Smooth muscle cell (in vitro differentiated cells): ENCODE data around the gene TTBK1. TPM values are rescaled to one million over a fixed set of nuclear protein-coding genes. Genes with fewer than 3 reads are reported as not detected.

Experiments used
- DNase-seq: peaks from one replicate; lab custom pipeline; 2025; ENCODE audit not compliant: unreplicated experiment; lab: John Stamatoyannopoulos, UW
- H2AFZ ChIP-seq: fragments of 200-600 bp; sonication (generic); 2 replicates; pipeline ENCODE4 v1.6.0; 2016; ENCODE audit warnings: antibody characterized with exemption, low read depth, mild to moderate bottlenecking
- H3F3A ChIP-seq: fragments of 200-600 bp; sonication (generic); 2 replicates; pipeline ENCODE4 v1.6.0; 2017; ENCODE audit warnings: antibody characterized with exemption, low read depth
- H3K27ac ChIP-seq: fragments of 200-600 bp; sonication (generic); 2 replicates; pipeline ENCODE4 v1.5.1; 2016; ENCODE audit warnings: low read depth, mild to moderate bottlenecking
- H3K27me3 ChIP-seq: fragments of 200-600 bp; sonication (generic); 2 replicates; pipeline ENCODE4 v1.6.1; 2016; ENCODE audit warnings: low read depth, mild to moderate bottlenecking
- H3K36me3 ChIP-seq: fragments of 200-600 bp; sonication (generic); 2 replicates; pipeline ENCODE4 v1.5.1; 2016; ENCODE audit warnings: low read depth
- H3K4me1 ChIP-seq: fragments of 200-600 bp; sonication (generic); 2 replicates; pipeline ENCODE4 v1.5.1; 2016; ENCODE audit warnings: low read depth
- H3K4me2 ChIP-seq: fragments of 200-600 bp; sonication (generic); 2 replicates; pipeline ENCODE4 v1.6.0; 2016; ENCODE audit warnings: mild to moderate bottlenecking
- H3K4me3 ChIP-seq: fragments of 200-600 bp; sonication (generic); 2 replicates; pipeline ENCODE4 v1.5.1; 2016; ENCODE audit warnings: mild to moderate bottlenecking
- H3K79me2 ChIP-seq: fragments of 200-600 bp; sonication (generic); 2 replicates; pipeline ENCODE4 v1.6.0; 2016; ENCODE audit warnings: low read depth, mild to moderate bottlenecking
- H3K9ac ChIP-seq: fragments of 200-600 bp; sonication (generic); 2 replicates; pipeline ENCODE4 v1.6.0; 2016; ENCODE audit warnings: low read depth
- H3K9me3 ChIP-seq: fragments of 200-600 bp; sonication (generic); replicated peaks from 2 replicates; pipeline ENCODE4 v1.5.1; 2016; ENCODE audit warnings: low read depth
- H4K20me1 ChIP-seq: fragments of 200-600 bp; sonication (generic); 2 replicates; pipeline ENCODE4 v1.6.0; 2016; ENCODE audit warnings: low read depth
- WGBS: methylation state at CpG from one replicate; pipeline ENCODE4 v1.1.7; 2016; ENCODE audit warnings: low lambda C conversion rate; 5-methylcytosine and 5-hydroxymethylcytosine counted together
- polyA plus RNA-seq: library from polyadenylated mRNA; unstranded; fragments of >200 nt; fragmentation: Nextera tagmentation; extraction: Ambion mirVana; gene quantifications from 2 replicates; pipeline ENCODE4 v1.2.1, GENCODE V29; 2016
- total RNA-seq: library from RNA; depleted of rRNA; stranded (reverse); fragments of >200 nt; gene quantifications from 2 replicates; pipeline ENCODE4 v1.2.3, GENCODE V29; 2014
- TF ChIP-seq, protein P1 (sequence below): fragments of 200-600 bp; sonication (generic); IDR thresholded peaks from 2 replicates; pipeline ENCODE4 v1.5.1; 2017; ENCODE audit warnings: borderline replicate concordance, mild to moderate bottlenecking, antibody characterized with exemption; ENCODE audit not compliant: insufficient read depth, poor library complexity, severe bottlenecking

Gene TTBK1
- total and polyA plus RNA-seq, 2 experiments from 2014 or later, result not detected

DNA sequence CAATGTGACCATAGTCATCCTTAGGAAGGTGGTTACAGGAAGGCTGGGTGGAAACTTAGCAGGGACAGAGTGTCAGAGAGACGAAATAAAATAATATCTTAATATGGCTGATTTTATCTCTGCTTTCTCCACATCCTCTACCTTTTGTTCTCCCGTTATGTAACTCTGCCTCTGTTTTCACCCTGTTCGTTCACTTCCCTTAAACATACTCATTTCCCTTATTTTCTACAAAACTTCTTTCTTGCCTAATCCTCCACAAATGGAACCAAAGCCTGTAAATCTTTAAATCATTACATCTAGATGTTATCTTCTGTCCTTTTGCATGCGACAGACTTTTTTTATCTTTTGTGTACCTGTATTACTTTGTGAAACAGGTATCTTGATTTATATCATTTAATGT, 88.6 kb downstream of the TTBK1 start:
- Histone ChIP-seq H3F3A (no peaks in the 10 kb centered on the region), H3K4me1 (no peaks in the 10 kb centered on the region), H3K36me3 (no peaks in the 10 kb centered on the region), H3K9ac (no peak overlapping the region), H4K20me1 (no peaks in the 10 kb centered on the region), H3K79me2 (no peaks in the 10 kb centered on the region), H3K4me3 (no peak overlapping the region), H3K9me3 (no peaks in the 10 kb centered on the region), H3K4me2 (no peak overlapping the region), H3K27ac (no peak overlapping the region), H2AFZ (no peak overlapping the region), H3K27me3 (no peaks in the 10 kb centered on the region)
- TF ChIP-seq, protein P1, sequence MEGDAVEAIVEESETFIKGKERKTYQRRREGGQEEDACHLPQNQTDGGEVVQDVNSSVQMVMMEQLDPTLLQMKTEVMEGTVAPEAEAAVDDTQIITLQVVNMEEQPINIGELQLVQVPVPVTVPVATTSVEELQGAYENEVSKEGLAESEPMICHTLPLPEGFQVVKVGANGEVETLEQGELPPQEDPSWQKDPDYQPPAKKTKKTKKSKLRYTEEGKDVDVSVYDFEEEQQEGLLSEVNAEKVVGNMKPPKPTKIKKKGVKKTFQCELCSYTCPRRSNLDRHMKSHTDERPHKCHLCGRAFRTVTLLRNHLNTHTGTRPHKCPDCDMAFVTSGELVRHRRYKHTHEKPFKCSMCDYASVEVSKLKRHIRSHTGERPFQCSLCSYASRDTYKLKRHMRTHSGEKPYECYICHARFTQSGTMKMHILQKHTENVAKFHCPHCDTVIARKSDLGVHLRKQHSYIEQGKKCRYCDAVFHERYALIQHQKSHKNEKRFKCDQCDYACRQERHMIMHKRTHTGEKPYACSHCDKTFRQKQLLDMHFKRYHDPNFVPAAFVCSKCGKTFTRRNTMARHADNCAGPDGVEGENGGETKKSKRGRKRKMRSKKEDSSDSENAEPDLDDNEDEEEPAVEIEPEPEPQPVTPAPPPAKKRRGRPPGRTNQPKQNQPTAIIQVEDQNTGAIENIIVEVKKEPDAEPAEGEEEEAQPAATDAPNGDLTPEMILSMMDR, result no peak
- 94% methylated on average over 4 of the region's 4 CpGs for WGBS
- DNase-seq, result no peak

DNA sequence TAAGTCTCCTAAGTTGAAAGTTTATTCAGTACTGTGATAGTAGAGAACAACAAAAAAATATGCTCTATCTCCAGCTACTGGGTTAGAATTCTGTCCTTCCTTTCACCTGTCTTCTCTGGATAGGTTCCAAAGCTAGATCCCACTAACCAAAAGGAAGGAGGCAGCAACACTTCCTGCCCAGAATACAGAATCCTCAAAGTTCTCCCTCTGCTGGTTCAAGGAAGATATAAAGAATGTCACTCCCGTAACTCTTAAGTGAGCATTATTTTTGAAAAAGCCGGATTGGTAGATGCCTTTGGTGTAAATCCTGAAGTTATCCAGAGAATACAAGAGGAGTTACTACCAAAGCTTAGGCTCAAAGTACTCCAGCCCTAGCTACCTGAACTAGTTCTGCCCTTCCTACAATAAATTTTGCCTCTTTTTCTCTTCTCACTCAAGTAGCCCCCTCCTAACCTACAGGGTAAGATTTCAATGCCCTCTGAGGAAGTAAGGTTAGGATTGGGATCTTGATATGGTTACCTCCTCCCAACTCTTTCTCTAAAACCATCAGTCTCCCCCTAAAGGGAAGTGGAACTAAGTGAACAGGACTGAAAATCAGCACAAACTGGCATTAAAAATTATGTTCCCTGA, 91.3 kb downstream of the TTBK1 start:
- TF ChIP-seq, protein P1, result peak; percentile 57
- 17% methylated on average over 2 of the region's 2 CpGs for WGBS
- Histone ChIP-seq H3F3A (no peaks in the 10 kb centered on the region), H3K4me1 (no peaks in the 10 kb centered on the region), H3K36me3 (peaks cover 4% of the 10 kb centered on the region), H3K9me3 (no peaks in the 10 kb centered on the region), H3K27me3 (no peaks in the 10 kb centered on the region), H3K79me2 (no peaks in the 10 kb centered on the region), H3K4me2 (no peak overlapping the region), H4K20me1 (no peaks in the 10 kb centered on the region), H3K27ac (no peak overlapping the region), H3K9ac (no peak overlapping the region), H2AFZ (no peak overlapping the region), H3K4me3 (no peak overlapping the region)
- no peak for DNase-seq

DNA sequence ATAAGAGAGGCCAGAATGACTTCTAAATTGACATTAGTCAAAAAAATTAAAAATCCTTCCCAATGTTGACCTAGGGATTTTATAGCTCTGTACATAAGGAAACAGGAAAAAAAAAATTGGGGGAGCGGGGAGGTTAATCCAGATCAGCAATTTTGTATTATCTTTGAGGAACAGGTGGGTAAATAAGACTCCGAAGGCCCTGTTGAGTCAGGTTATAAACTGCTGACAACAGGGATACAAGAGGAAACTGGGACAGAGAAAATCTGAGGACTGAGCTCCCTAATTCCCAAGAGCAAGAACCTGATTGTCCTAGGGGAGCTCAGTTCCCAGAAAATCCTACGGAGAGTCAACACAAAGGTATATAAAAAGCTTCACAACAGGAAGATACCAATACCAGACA, 92.2 kb downstream of the TTBK1 start:
- WGBS, result 95% methylated on average over 3 of the region's 3 CpGs
- Histone ChIP-seq H3K9me3 (no peaks in the 10 kb centered on the region), H3K4me3 (no peak overlapping the region), H2AFZ (no peak overlapping the region), H3K4me1 (no peaks in the 10 kb centered on the region), H3K4me2 (no peak overlapping the region), H3K79me2 (no peaks in the 10 kb centered on the region), H3K9ac (no peak overlapping the region), H3F3A (no peaks in the 10 kb centered on the region), H3K27ac (no peak overlapping the region), H3K36me3 (peaks cover 4% of the 10 kb centered on the region), H3K27me3 (no peaks in the 10 kb centered on the region), H4K20me1 (no peaks in the 10 kb centered on the region)
- no peak for DNase-seq
- TF ChIP-seq, protein P1, result no peak

GRCh38 chr6:43336382-43336781, 93.1 kb downstream of the TTBK1 start:
- no peak overlapping the region for H3K4me2 ChIP-seq
- no peak overlapping the region for H2AFZ ChIP-seq
- no peaks in the 10 kb centered on the region for H3K9me3 ChIP-seq
- no peak overlapping the region for H3K9ac ChIP-seq
- no peaks in the 10 kb centered on the region for H3K79me2 ChIP-seq
- no peaks in the 10 kb centered on the region for H3K4me1 ChIP-seq
- DNase-seq, result no peak
- TF ChIP-seq, protein P1, result no peak
- no peak overlapping the region for H3K4me3 ChIP-seq
- peaks cover 4% of the 10 kb centered on the region for H3K36me3 ChIP-seq
- H3K27me3 ChIP-seq, result no peaks in the 10 kb centered on the region
- no peaks in the 10 kb centered on the region for H4K20me1 ChIP-seq
- WGBS, result 87% methylated on average over 3 of the region's 3 CpGs
- H3K27ac ChIP-seq, result no peak overlapping the region
- H3F3A ChIP-seq, result no peaks in the 10 kb centered on the region
